ENCODE measurements around the gene MVB12B. TPM values are rescaled to one million over a fixed set of nuclear protein-coding genes. Genes with fewer than 3 reads are reported as not detected.

MVB12B gene
- total and polyA plus RNA-seq, 2 of the 13 experiments (the other 11 are each of a cell fraction or from before 2014, with no cell fraction given): 12.1 to 30.1 TPM

DNA sequence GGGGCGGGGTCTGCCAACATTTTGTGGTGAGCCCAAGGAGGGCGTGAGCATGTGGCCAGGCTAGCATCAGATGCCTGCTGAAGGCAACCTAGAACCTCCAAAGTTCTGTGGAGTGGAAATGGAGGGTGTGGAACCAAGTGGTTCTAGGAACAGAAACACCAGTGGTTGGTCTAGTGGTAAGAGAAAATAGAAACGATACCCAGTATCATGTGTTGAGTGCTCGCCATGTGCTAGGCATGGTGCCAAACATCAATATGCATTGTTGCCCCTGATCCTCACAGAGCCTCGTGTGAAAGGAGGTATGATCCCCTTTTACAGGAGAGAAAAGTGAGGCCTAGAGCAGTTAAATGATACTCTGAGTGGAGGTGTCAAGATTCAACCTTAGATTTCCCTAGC, 31.5 kb upstream of the MVB12B start:
- H2AFZ ChIP-seq (ENCODE audit: low read length): no peak overlapping the region
- H3K4me1 ChIP-seq (ENCODE audit: insufficient read depth, low read length): no peaks in the 10 kb centered on the region
- in situ Hi-C loops (cut with HindIII; ENCODE audit: extremely low pct_ligation_motif_present, low pct_unique_long_range_greater_than_20kb) (no loop called here), intact Hi-C loops (cut with micrococcal nuclease; ENCODE audit: unreplicated experiment) (no loop called here)
- ChIA-PET CTCF (ENCODE audit: low intra/inter-chr PET ratio, low total read pairs) (no interaction called here), POLR2A (no interaction called here)
- no peaks in the 10 kb centered on the region for H4K20me1 ChIP-seq (ENCODE audit: insufficient read depth, low read length)
- H3K4me2 ChIP-seq (ENCODE audit: low read depth, low read length): no peak overlapping the region
- WGBS (ENCODE audit: low lambda C conversion rate): 18% methylated on average over 5 of the region's 5 CpGs
- no peak overlapping the region for H3K27ac ChIP-seq (ENCODE audit: extremely low read length, insufficient read depth, low read length)
- no peak overlapping the region for H3K9ac ChIP-seq (ENCODE audit: insufficient read depth, low read depth, low read length)
- no peaks in the 10 kb centered on the region for H3K79me2 ChIP-seq (ENCODE audit: insufficient read depth, low read length)
- peaks cover 4 to 30% of the 10 kb centered on the region in 2 experiments; a peak in 3 of 5 replicates for H3K27me3 ChIP-seq (ENCODE audit: control insufficient read depth in 1 of 2, insufficient read depth in 2 of 2, low read length in 2 of 2)
- H3K36me3 ChIP-seq (replicated peaks in 1 of 2; ENCODE audit: control insufficient read depth in 1 of 2, insufficient read depth in 2 of 2, low read length in 2 of 2): no peaks in the 10 kb centered on the region
- ATAC-seq: no peak
- DNase-seq (ENCODE audit: low spot score): no peak
- FAIRE-seq: no peak
- no TSS peak for BruUV-seq (replicated peaks)
- no peak overlapping the region for H3K4me3 ChIP-seq (replicated peaks in 1 of 3; ENCODE audit: insufficient read depth in 1 of 3, low read depth in 2 of 3, low read length in 3 of 3)
- TF ChIP-seq MAF1 (CRISPR knock-in tag; IDR thresholded peaks at IDR 0.05; ENCODE audit: borderline replicate concordance) (no peak), SMARCE1 (IDR thresholded peaks at IDR 0.05; ENCODE audit: borderline replicate concordance) (no peak), EED (CRISPR knock-in tag; IDR thresholded peaks at IDR 0.05) (no peak), ZMYM3 (CRISPR knock-in tag; IDR thresholded peaks at IDR 0.05) (no peak), ZNF430 (CRISPR knock-in tag; IDR thresholded peaks at IDR 0.05) (no peak), PAF1 (CRISPR knock-in tag; IDR thresholded peaks at IDR 0.05) (no peak), SKI (IDR thresholded peaks at IDR 0.05; ENCODE audit: partially characterized antibody) (no peak), HCFC1 (IDR thresholded peaks at IDR 0.05; ENCODE audit: low read depth, low read length) (no peak), SRSF4 (IDR thresholded peaks at IDR 0.05; ENCODE audit: low read depth, low read length, poor library complexity, severe bottlenecking) (no peak), ZNF34 (CRISPR knock-in tag; IDR thresholded peaks at IDR 0.05; ENCODE audit: borderline replicate concordance) (no peak), PBX3 (CRISPR knock-in tag; IDR thresholded peaks at IDR 0.05; ENCODE audit: borderline replicate concordance) (no peak), ZNF879 (CRISPR knock-in tag; IDR thresholded peaks at IDR 0.05) (no peak), ZNF24 (IDR thresholded peaks at IDR 0.05) (no peak), TRIM24 (CRISPR knock-in tag; IDR thresholded peaks at IDR 0.05) (no peak), ZBTB42 (CRISPR knock-in tag; IDR thresholded peaks at IDR 0.05) (no peak), ZNF230 (CRISPR knock-in tag; IDR thresholded peaks at IDR 0.05) (no peak)
- TF ChIP-seq, protein P1, sequence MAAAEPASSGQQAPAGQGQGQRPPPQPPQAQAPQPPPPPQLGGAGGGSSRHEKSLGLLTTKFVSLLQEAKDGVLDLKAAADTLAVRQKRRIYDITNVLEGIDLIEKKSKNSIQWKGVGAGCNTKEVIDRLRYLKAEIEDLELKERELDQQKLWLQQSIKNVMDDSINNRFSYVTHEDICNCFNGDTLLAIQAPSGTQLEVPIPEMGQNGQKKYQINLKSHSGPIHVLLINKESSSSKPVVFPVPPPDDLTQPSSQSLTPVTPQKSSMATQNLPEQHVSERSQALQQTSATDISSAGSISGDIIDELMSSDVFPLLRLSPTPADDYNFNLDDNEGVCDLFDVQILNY (CRISPR knock-in tag; conservative IDR thresholded peaks at IDR 0.05): no peak
- TF ChIP-seq, protein P2, sequence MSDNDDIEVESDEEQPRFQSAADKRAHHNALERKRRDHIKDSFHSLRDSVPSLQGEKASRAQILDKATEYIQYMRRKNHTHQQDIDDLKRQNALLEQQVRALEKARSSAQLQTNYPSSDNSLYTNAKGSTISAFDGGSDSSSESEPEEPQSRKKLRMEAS (IDR thresholded peaks at IDR 0.05): no peak
- no peaks in the 10 kb centered on the region for H3K9me3 ChIP-seq (ENCODE audit: low read length)
